B cell (primary cell): ENCODE measurements around the gene LCN10. TPM values are rescaled to one million over a fixed set of nuclear protein-coding genes. Genes with fewer than 3 reads are reported as not detected.

ENCODE experiments used
- ATAC-seq: fragments of 200-7000 bp; cut with Tn5 transposase; one replicate; pipeline ENCODE4 v1.10.0; 2021; ENCODE audit warnings: low read depth, mild to moderate bottlenecking, moderate number of reproducible peaks, moderate library complexity
- CTCF ChIA-PET: fragments of 350-600 bp; sonication (Branson Sonifier 250); formaldehyde crosslinking; loops from one replicate; lab custom pipeline; 2021; ENCODE audit warnings: antibody characterized with exemption, inconsistent platforms; lab: Charles Lee
- POLR2A ChIA-PET: fragments of 350-600 bp; sonication (Branson Sonifier 250); formaldehyde crosslinking; loops from one replicate; lab custom pipeline; 2021; ENCODE audit warnings: antibody characterized with exemption; lab: Charles Lee
- DNase-seq: peaks from one replicate; pipeline ENCODE4 v3.0.0; 2013
- H2AFZ ChIP-seq: 2 replicates; pipeline ENCODE4 v1.6.1; 2012; ENCODE audit warnings: mild to moderate bottlenecking, low read depth, low read length; ENCODE audit not compliant: insufficient read depth, poor library complexity, severe bottlenecking
- H3K27ac ChIP-seq, 2 donors: 1 replicate in 1 of 2; 2 replicates in 1 of 2; pipeline ENCODE4 v1.5.1; 2012 to 2013; ENCODE audit warnings: low read length in 2 of 2, mild to moderate bottlenecking in 2 of 2, moderate library complexity in 1 of 2
- H3K27me3 ChIP-seq, 4 experiments: fragments of 200-600 bp in 1 of 4; sonication (generic) in 1 of 4; replicated peaks in 1 of 4; 1 replicate in 2 of 4; 2 replicates in 2 of 4; pipeline versions ENCODE4 v1.6.1 to v1.7.0; 2013 to 2016; ENCODE audit warnings: low read length in 3 of 4, mild to moderate bottlenecking in 2 of 4, mixed read lengths in 1 of 4, moderate library complexity in 1 of 4; ENCODE audit not compliant: insufficient read depth in 4 of 4, control insufficient read depth in 3 of 4; ENCODE audit errors: control extremely low read depth in 1 of 4
- H3K36me3 ChIP-seq, 2 experiments: replicated peaks in 1 of 2; 1 replicate in 1 of 2; 2 replicates in 1 of 2; pipeline versions ENCODE4 v1.6.1 to v1.7.1; 2013; ENCODE audit warnings: low read length in 1 of 2; ENCODE audit not compliant: insufficient read depth in 2 of 2, control insufficient read depth in 1 of 2; ENCODE audit errors: control extremely low read depth in 1 of 2, extremely low read depth in 1 of 2
- H3K4me1 ChIP-seq, 2 donors: fragments of 200-600 bp in 1 of 2; sonication (generic) in 1 of 2; 1 replicate in 1 of 2; 2 replicates in 1 of 2; pipeline versions ENCODE4 v1.5.1 to v1.6.1; 2013 to 2017; ENCODE audit warnings: low read length in 2 of 2; ENCODE audit not compliant: control insufficient read depth in 2 of 2, insufficient read depth in 2 of 2
- H3K4me2 ChIP-seq: replicated peaks from 2 replicates; pipeline ENCODE3; 2012; ENCODE audit warnings: mild to moderate bottlenecking, low read depth, low read length; ENCODE audit not compliant: poor library complexity, severe bottlenecking
- H3K4me3 ChIP-seq, 5 experiments: fragments of 200-600 bp in 1 of 5; sonication (generic) in 1 of 5; 1 replicate in 3 of 5; 2 replicates in 2 of 5; pipeline versions ENCODE4 v1.5.1 to v1.7.0; 2011 to 2016; ENCODE audit warnings: low read length in 4 of 5, mild to moderate bottlenecking in 4 of 5, low read depth in 2 of 5, control low read depth in 1 of 5, moderate library complexity in 1 of 5; ENCODE audit not compliant: insufficient read depth in 1 of 5; ENCODE audit errors: control extremely low read depth in 1 of 5, extremely low read depth in 1 of 5
- H3K79me2 ChIP-seq: fragments of 200-600 bp; sonication (generic); one replicate; pipeline ENCODE4 v1.6.0; 2016; ENCODE audit warnings: low read length; ENCODE audit not compliant: control insufficient read depth, insufficient read depth
- H3K9ac ChIP-seq: fragments of 200-600 bp; sonication (generic); 2 replicates; pipeline ENCODE4 v1.6.1; 2017; ENCODE audit warnings: mild to moderate bottlenecking, low read length, moderate library complexity
- H3K9me3 ChIP-seq, 3 donors: one replicate each; pipeline versions ENCODE4 v1.6.1 to v1.7.1; 2013; ENCODE audit warnings: low read length in 2 of 3; ENCODE audit not compliant: control insufficient read depth in 2 of 3, insufficient read depth in 1 of 3; ENCODE audit errors: control extremely low read depth in 1 of 3
- H4K20me1 ChIP-seq: 2 replicates; pipeline ENCODE4 v1.6.0; 2012; ENCODE audit warnings: mild to moderate bottlenecking, low read length; ENCODE audit not compliant: insufficient read depth, control insufficient read depth, poor library complexity, severe bottlenecking
- H3K27ac Mint-ChIP-seq: one replicate; pipeline ENCODE4 v1.8.0; 2021; ENCODE audit warnings: mixed read lengths
- H3K27me3 Mint-ChIP-seq: one replicate; pipeline ENCODE4 v1.8.0; 2021; ENCODE audit warnings: mixed read lengths
- H3K4me1 Mint-ChIP-seq: one replicate; pipeline ENCODE4 v1.8.0; 2021; ENCODE audit warnings: mixed read lengths
- H3K4me3 Mint-ChIP-seq: one replicate; pipeline ENCODE4 v1.8.0; 2021; ENCODE audit warnings: mixed read lengths
- H3K9me3 Mint-ChIP-seq: one replicate; pipeline ENCODE4 v1.8.0; 2022; ENCODE audit warnings: mixed read lengths; ENCODE audit not compliant: insufficient read depth
- CTCF ChIP-seq: fragments of 200-600 bp; IDR thresholded peaks from one replicate; pipeline ENCODE4 v1.8.0; 2022; ENCODE audit warnings: antibody characterized with exemption, mild to moderate bottlenecking
- EZH2 ChIP-seq: IDR thresholded peaks from 2 replicates; pipeline ENCODE4 v1.6.1; 2012; ENCODE audit warnings: borderline replicate concordance, low read depth, mild to moderate bottlenecking, moderate library complexity, low read length; ENCODE audit not compliant: insufficient read depth, poor library complexity, severe bottlenecking
- WGBS: methylation state at CpG from one replicate; pipeline ENCODE4 v1.1.5; 2013; ENCODE audit warnings: missing lambda C conversion rate; ENCODE audit not compliant: insufficient coverage; 5-methylcytosine and 5-hydroxymethylcytosine counted together
- intact Hi-C: fragments of 100-400 bp; cut with micrococcal nuclease; formaldehyde crosslinking; loops from one replicate; pipeline ENCODE4 v1.10.0; 2022
- polyA plus RNA-seq: library from polyadenylated mRNA; depleted of rRNA; stranded (reverse); fragments of >200 nt; gene quantifications from 2 replicates; pipeline ENCODE4 v1.2.3, GENCODE V29; 2012
- total RNA-seq, 2 donors: library from RNA; stranded (reverse); fragments of 120-200 nt in 1 of 2; gene quantifications; 1 replicate in 1 of 2; 2 replicates in 1 of 2; pipeline versions ENCODE4 v1.2.3 to v1.2.4, GENCODE V29; 2013 to 2022

The LCN10 gene
- total and polyA plus RNA-seq, 2 donors (not counting 1 experiment from before 2014, with no cell fraction given), result 76.3 to 93.0 TPM

GRCh38 chr9:136712690-136713544 is 29.8 kb downstream of the LCN10 start:
- ChIA-PET POLR2A (interaction anchor here (1.2 to 2.4 kb wide), 4 partner anchors 10 to 17 kb away, joined by 3 to 8 read pairs (median 4); no protein-coding TSS in a partner anchor), CTCF (interaction anchor here (4.0 kb wide), 1 partner anchor 14 kb away, joined by 23 read pairs; no protein-coding TSS in a partner anchor)
- DNase-seq, result no peak
- peak overlapping the region; percentile 82 for H3K4me2 ChIP-seq
- peak overlapping the region in 4 of 5 experiments; percentile 33 to 48 (median 38) for H3K4me3 ChIP-seq
- Mint-ChIP-seq H3K4me1 (peaks cover 21% of the 10 kb centered on the region), H3K27me3 (peaks cover 23% of the 10 kb centered on the region), H3K4me3 (peak overlapping the region; percentile 71), H3K27ac (peak overlapping the region; percentile 70), H3K9me3 (no peaks in the 10 kb centered on the region)
- peaks cover 0 to 4% (median 0%) of the 10 kb centered on the region in 3 donors for H3K9me3 ChIP-seq
- H4K20me1 ChIP-seq, result no peaks in the 10 kb centered on the region
- 4% methylated on average over 50 of the region's 56 CpGs for WGBS
- H3K36me3 ChIP-seq, result no peaks in the 10 kb centered on the region
- H3K79me2 ChIP-seq, result peaks cover 4% of the 10 kb centered on the region
- peaks cover 31 to 33% of the 10 kb centered on the region in 2 donors for H3K4me1 ChIP-seq
- no peak overlapping the region for H3K27ac ChIP-seq
- no peak for TF ChIP-seq CTCF
- TF ChIP-seq EZH2, result peak; percentile 40
- H3K9ac ChIP-seq, result peak overlapping the region; percentile 47
- peaks cover 0 to 39% (median 6%) of the 10 kb centered on the region in 4 experiments for H3K27me3 ChIP-seq
- intact Hi-C loops, result loop anchor here (10.0 kb wide), 1 partner anchor 48 kb away; the partner anchor contains the start of gene EGFL7
- H2AFZ ChIP-seq, result peak overlapping the region; percentile 22
- ATAC-seq, result no peak
